Ecto neural progenitor cell (in vitro differentiated cells): Measurements from ENCODE around the gene ABCG4.
"Not testable (repeated sequence)": the region's sequence is repeated elsewhere in the genome, so short reads cannot be mapped to it uniquely, and the experiment has no call there.

ENCODE experiments used
- DNase-seq: peaks from one replicate; pipeline ENCODE4 v3.0.0-alpha.2; 2018; ENCODE audit warnings: low spot score

The ABCG4 gene

GRCh38 chr11:119116235-119116594 is 32.6 kb upstream of the ABCG4 start:
- DNase-seq, result no peak

GRCh38 chr11:119116601-119117000 is 32.3 kb upstream of the ABCG4 start:
- DNase-seq, result no peak

DNA sequence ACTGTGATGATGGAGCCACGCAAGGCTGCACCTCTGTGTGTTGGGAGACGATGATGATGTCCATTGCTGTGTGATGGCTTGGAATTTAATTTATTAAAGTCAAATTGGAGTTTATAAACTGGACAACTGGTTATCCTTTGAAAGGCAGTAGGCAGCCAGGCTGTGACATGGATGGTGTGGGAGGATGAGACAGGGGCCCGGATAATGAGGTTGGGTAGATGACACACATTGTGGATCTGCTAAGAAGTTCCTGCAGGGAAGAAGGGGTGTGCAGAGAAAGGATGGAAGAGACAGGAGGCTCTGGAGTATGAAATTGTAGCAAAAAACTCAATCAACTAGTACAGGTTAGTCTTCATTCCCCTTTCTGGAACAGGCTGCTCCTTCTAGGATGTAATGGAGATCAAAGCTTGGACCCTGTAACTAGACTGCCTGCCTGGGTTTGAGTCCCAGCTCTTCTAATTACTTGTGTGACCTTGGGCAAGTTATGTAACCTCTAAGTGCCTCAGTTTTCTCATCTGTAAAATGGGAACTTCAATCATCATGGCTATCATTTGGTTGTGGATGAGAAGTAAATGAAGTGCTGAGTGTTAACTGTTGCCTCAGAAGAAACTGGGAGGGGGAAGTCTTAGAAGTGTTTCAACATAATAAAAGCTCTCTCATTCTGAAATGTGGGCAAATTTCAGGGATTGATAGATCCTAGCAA is 31.7 kb upstream of the ABCG4 start:
- DNase-seq, result no peak

DNA sequence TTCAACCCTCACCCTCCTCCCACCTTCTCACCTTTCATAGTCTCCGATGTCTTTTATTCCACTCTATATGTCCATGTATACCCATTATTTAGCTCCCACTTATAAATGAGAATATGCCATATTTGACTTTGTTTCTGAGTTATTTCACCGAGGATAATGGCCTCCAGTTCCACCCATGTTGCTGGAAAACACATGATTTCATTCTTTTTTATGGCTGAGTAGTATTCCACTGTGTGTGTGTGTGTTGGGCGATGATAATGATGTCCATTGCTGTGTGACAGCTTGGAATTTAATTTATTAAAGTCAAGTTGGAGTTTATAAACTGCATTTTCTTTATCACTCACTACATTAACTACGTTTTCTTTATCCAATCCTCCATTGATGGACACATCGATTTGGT is 30.6 kb upstream of the ABCG4 start:
- no peak for DNase-seq

DNA sequence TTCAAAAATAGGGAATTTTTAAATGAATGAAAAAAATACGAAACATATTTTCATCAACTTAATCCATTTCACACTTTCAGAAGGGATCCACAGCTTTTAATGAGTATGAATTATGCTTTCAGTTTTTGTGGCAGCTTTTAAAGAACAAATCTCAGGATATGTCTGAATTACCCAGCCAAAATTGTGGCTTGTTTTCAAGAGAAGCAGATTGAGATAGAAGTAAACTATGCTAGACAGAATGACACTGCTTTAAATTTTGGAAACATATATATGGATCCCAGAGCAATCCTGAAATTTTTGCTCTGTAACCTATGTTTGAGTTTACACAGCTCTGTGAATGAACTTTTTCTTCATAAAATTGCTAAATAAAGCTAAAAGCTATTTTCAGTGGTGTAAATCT is 29.9 kb upstream of the ABCG4 start:
- DNase-seq, result no peak

GRCh38 chr11:119120639-119121007 is 28.2 kb upstream of the ABCG4 start:
- no peak for DNase-seq

DNA sequence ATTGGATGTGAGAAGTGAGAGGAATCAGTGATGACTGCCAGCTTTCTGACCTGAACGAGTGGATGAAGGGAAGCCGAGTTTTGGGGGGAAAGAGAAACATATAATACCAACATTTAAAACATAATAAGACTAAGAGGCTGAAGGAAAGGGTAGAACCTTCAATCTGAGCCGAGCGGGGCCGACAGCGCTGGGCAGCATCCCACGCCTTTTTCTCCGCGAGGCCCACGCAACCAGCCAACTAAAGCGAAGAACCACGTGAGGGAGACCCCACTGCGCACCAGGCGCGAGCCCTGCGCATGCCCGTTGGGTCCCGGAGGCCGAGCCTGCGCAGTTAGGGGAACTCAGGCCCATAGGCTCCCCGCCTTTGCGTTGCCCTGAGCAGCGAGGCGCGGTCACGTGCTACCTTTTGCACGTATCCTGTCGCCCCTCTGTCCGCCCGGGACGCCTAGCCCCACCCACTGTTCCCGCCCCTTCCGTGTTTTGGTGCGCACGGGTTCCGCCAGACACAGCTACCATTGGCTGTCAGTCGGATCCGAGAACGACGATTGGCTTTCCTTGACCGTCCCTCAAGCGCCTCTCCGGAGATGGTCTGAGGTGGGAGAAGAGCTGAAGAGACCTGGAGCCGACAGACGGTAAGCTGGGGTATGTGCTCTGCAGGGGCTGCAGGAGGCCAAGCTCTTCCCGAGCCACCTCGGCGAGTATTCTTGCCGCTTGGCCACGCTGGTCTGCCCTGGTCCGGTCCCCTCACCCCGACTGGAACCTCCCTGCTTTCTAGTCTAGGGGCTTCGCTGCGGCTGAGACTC is 27.6 kb upstream of the ABCG4 start, which contains the start of gene HINFP:
Gene HINFP, plus strand, starts transcription at position 573 of the 803 bp plus-strand sequence. CDS start 5,365 bp downstream, outside the sequence.
- DNase-seq, result peak; percentile 100

DNA sequence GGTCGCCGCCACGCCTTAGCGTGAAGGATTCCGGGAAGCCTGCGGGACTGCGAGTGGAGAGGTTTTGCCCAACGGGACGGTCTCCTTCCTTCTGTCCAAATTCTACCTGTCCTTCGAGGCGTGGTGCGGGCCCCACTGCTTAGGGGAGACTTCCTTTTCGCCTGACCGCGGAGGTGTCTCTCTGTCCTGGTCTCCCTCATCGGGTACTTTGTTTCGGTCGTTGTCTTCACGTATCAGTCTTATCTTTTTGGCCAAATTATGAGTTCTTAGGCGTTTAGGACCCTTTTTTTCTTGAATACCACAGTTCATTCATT is 27.1 kb upstream of the ABCG4 start:
- no peak for DNase-seq

- no peak for DNase-seq
These were observed 23.0 kb upstream of the ABCG4 start for GRCh38 chr11:119125821-119126220.

DNA sequence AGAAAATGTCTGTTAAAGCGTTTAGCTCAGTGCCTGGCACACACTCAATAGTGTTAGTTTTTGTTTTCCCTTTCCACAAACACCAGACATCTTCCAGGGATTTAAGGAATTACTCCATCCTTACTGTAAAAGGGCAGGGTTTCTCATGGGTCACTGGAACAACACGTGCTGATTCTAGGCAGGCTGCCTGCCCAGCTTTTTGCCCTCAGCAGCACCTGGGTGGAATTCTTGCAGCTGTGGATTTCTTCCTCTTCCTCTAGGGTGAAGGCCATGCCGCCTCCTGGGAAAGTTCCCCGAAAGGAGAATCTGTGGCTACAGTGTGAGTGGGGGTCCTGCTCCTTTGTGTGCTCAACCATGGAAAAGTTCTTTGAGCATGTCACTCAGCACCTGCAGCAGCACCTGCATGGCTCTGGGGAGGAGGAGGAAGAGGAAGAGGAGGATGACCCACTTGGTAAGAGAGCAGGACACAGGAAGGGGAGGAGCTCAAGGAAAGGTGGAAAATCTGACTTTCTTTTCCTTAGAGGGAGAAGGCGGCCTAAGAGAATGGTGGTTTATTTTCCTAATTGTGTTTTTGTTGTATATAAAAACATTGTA is 22.1 kb upstream of the ABCG4 start:
- DNase-seq, result no peak

DNA sequence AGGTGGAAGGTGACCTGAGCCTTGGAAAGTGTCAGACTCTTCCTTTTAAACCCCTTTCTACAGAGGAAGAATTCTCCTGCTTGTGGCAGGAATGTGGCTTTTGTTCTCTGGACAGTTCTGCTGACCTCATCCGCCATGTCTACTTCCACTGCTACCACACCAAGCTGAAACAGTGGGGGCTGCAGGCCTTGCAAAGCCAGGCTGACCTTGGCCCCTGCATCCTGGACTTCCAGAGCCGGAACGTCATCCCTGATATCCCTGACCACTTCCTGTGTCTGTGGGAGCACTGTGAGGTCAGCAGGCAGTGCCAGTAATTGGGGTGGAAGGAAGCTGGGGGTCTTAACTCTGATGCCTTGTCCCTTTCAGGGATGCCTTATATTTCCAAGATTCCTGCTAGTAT is 18.2 kb upstream of the ABCG4 start:
- DNase-seq, result no peak

DNA sequence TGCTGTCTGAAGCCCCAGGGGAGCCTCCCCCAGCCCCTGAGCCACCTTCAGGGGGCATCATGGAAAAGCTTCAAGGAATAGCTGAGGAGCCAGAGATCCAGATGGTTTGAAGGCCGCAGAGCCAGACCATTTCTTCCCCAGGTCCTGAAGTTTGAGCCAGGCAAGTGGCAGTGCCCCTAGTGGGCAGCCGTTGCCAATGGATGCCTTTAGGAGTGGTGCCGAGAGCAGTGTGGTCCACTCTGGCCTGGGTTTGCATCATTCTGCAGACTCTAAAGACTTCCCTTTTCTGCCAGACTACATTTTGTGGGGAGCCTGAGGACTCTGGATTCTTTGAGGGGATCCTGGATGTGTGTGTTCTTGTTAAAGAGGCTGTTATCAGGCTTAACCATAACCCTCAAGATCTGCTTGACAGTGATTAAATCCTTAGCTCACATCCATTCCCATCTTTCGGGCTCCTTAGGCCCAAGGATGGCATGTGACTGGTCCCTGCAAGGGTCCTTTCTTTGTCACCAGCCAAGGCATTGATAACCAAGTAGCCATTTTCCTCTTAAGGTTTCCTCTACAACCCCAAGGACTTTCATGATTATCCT is 14.4 kb upstream of the ABCG4 start:
- no peak for DNase-seq

DNA sequence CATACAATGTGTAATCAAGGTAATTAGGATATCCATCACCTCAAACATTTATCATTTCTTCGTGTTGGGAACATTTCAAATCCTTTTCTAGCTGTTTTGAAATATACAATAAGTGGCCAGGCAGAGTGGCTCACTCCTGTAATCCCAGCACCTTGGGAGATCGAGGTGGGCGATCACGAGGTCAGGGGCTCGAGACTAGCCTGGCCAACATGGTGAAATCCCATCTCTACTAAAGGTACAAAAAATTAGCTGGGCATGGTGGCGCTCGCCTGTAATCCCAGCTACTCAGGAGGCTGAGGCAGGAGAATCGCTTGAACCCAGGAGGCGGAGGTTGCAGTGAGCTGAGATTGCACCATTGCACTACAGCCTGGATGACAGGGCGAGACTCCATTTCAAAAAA is 9.6 kb upstream of the ABCG4 start:
- not testable (repeated sequence) for DNase-seq

DNA sequence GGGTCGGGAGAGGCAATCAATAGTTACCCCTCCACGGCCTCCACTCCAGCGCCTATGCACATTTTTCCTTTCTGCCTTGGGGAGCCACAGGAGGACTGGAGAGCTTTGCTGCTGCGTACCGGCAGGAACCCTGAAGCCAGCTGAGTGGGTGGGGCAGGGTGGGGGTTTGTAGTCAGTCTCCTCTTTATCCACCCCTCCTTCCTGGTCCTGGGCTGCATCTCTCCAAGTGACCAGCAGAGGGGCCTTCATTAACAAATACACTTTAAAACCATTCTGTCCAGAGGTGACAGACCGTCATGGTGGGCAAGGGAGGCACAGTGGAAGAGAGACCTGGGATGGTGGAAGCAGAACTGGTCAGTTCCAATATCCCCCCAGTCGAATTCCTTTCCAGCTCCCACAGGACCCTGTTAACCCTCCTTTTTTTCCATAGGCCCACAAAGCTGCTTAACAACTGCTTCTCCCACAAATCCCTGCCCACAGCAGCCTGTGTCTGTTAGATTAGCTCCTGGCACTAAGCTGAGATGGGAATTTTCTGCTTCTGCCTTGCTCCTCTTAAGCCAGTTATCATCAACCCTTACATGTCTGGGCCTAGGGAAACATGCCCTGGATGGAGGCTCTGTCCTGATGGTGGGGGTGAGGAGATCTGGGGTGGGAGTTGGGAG is 3.9 kb upstream of the ABCG4 start:
- DNase-seq, result peak; percentile 83

DNA sequence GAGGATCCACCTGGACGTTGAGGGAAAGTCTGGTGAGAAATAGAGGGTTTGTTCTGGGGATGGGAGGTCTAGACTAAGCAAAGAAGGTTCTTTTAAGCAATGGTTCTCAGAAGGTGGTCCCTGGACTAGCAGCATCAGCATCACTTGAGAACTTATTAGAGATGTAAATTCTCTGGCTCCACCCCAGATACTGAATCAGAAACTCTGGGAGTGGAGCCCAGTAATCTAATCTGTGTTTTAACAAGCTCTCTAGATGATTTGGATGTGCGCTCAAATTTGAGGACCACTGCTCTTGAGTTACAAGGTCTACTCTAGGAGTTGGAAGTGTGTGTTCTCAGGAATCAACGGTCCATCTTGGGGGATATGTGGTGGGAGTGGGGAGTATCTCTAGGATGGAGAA is 3.3 kb upstream of the ABCG4 start:
- DNase-seq, result no peak

DNA sequence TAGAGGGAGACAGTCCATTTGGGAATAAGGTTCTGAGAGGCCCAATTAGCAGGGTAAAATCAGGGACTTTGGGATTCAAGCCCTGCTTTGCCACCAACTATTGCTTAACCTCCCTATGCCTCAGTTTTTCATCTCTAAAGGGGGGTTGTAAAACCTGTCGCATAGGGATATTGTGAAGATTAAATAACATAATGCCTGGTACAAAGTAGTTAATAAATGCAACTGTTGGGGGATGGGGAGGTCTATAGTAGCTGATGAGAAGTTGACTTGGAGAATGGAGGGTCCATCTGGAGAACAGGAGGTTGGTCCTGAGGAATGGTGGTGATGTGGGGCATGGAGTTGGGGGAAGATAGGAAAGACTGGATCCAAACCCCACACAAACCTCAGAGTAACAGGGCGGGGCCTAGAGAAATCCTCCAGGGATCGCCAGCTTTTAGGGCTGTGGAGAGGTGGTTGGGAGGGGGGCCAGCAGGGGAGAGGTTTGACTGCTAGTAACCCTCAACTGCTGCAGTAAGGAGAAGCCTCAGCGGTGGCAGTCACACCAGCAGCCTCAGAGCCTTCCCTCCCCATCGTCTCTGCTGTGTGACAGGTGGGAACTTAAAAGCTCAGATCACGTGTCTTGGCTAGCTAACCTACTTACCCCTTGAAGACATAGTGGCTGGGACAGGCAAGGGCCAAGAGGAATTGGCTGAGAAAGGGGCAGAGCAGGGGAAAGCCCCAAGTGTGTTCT is 1.1 kb upstream of the ABCG4 start:
- DNase-seq, result no peak

- no peak for DNase-seq
These were observed 183 bp upstream of the ABCG4 start for GRCh38 chr11:119148720-119149017.

- no peak for DNase-seq
These were observed 979 bp downstream of the ABCG4 start for GRCh38 chr11:119149786-119150275.

- no peak for DNase-seq
These were observed 3.2 kb downstream of the ABCG4 start for GRCh38 chr11:119152043-119152442.

DNA sequence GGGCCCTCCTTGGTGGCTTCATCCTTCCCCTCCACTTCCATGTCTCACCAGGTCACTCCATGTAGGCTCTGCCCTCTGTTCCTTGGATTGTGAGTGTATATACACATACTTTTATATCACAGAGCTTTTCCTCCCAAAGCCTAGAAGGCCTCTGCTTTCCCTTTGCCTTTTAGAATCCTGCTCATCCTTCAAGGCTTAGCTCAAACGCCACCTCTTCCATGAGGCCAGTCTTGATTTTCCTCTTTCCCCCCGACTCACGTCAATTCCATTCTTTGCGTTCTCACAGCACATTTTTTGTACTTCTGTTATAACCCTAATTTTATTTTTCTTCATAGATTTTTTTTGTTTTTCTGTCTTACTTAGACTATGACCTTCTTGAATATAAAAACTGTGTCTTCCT is 3.8 kb downstream of the ABCG4 start:
- no peak for DNase-seq

DNA sequence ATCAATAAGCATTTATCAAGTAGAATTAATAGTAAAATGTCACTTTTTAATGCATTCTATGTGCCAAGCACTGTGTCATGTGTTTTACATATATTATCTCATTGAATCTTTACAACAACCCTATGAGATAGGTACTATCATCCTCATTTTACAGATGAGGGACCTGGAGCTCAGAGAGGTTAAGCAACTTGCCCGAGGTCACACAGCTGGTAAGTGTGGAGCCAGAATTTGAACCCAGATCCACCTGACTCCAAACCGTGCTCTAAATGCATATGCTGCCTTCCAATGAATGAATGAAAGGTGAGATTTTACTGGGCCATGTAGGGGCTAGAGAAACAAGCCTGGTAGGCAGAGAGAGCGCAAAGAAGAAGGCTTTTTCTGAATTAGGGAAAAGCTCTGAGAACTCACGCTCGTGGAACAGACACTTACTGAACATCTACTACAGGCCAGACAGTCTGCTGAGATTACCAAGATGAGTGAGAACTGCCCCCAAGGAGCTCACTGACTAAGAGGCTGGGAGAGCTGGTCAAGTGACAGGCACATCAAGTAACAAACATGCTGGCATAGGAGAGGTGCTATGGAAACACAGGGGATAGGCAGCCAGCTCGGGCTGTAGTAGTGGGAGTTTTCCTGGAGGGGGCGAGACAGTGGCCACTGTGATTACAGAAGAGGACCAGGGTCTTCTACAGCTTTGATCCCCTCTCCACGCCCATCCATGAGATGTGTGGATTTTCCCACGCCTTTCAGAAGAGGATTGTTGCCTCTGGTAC is 4.4 kb downstream of the ABCG4 start:
- DNase-seq, result no peak
